OCI-M2 (cell line): ENCODE measurements around the gene EIF2B2.

ENCODE experiments used
- DNase-seq: peaks from one replicate; lab custom pipeline; 2025; ENCODE audit not compliant: unreplicated experiment; lab: John Stamatoyannopoulos, UW

EIF2B2 gene

GRCh38 chr14:75002392-75003249 is at the start of gene EIF2B2:
EIF2B2 (plus strand) TSS chr14:75002921; CDS start chr14:75002991, 70 bp downstream.
- peak; percentile 97 for DNase-seq

- no peak for DNase-seq
Measured at GRCh38 chr14:74953686-74954085, 49.0 kb upstream of the EIF2B2 start.

- no peak for DNase-seq
Measured at GRCh38 chr14:74954232-74954946, 48.3 kb upstream of the EIF2B2 start.

- no peak for DNase-seq
Measured at GRCh38 chr14:74954947-74955228, 47.8 kb upstream of the EIF2B2 start.

- no peak for DNase-seq
Measured at GRCh38 chr14:74955229-74956026, 47.3 kb upstream of the EIF2B2 start, which contains the start of gene PGF. PGF (minus strand) TSS chr14:74955597; CDS start chr14:74955242, 355 bp downstream.

GRCh38 chr14:74956027-74956279 is 46.8 kb upstream of the EIF2B2 start:
- DNase-seq = no peak

GRCh38 chr14:74956280-74957072 is 46.2 kb upstream of the EIF2B2 start:
- DNase-seq = no peak

- no peak for DNase-seq
Measured at GRCh38 chr14:74959596-74960180, 43.0 kb upstream of the EIF2B2 start.

- no peak for DNase-seq
Measured at GRCh38 chr14:74960736-74961135, 42.0 kb upstream of the EIF2B2 start.

GRCh38 chr14:74961238-74961911 is 41.3 kb upstream of the EIF2B2 start:
- DNase-seq = no peak

- DNase-seq = no peak
Measured at GRCh38 chr14:74962046-74962445, 40.7 kb upstream of the EIF2B2 start.

- no peak for DNase-seq
Measured at GRCh38 chr14:74962493-74962892, 40.2 kb upstream of the EIF2B2 start.

- DNase-seq = no peak
Measured at GRCh38 chr14:74963178-74963704, 39.5 kb upstream of the EIF2B2 start.

GRCh38 chr14:74963705-74964271 is 38.9 kb upstream of the EIF2B2 start:
- no peak for DNase-seq

- DNase-seq = no peak
Measured at GRCh38 chr14:74964787-74965485, 37.8 kb upstream of the EIF2B2 start.

GRCh38 chr14:74965486-74966153 is 37.1 kb upstream of the EIF2B2 start:
- no peak for DNase-seq

GRCh38 chr14:74968811-74969210 is 33.9 kb upstream of the EIF2B2 start:
- DNase-seq = no peak

- no peak for DNase-seq
Measured at GRCh38 chr14:74973003-74973653, 29.6 kb upstream of the EIF2B2 start.
